K562 (cell line): Measurements from ENCODE around the gene GSK3B. TPM values are rescaled to one million over a fixed set of nuclear protein-coding genes. Genes with fewer than 3 reads are reported as not detected.
A peak's percentile ranks its signal among the peaks of the same experiment; 100 is the strongest.

Source experiments
- ARID3A ChIP-seq: IDR thresholded peaks from 2 replicates; pipeline ENCODE4 v1.6.1; 2012; ENCODE audit warnings: low read depth, low read length, improper control_type of control experiment, borderline replicate concordance
- CBX2 ChIP-seq: fragments of 200-600 bp; sonication (generic); IDR thresholded peaks from one replicate; pipeline ENCODE4 v1.6.1; 2012; ENCODE audit warnings: mild to moderate bottlenecking, low read length, inconsistent platforms; ENCODE audit not compliant: insufficient read depth, poor library complexity, severe bottlenecking
- CEBPG ChIP-seq, 3 experiments: fragments of 200-800 bp in 1 of 3; sonication (Bioruptor generic) in 1 of 3; sonication (generic) in 1 of 3; formaldehyde crosslinking in 1 of 3; IDR thresholded peaks in 2 of 3; conservative IDR thresholded peaks in 1 of 3; 2 replicates each; pipeline versions ENCODE4 v1.6.1 to v1.8.0; 2016 to 2022; ENCODE audit warnings: missing compliant biosample characterization in 2 of 3, missing genetic modification characterization in 2 of 3, mild to moderate bottlenecking in 1 of 3, missing genetic modification reagents in 1 of 3
- MAFK ChIP-seq: IDR thresholded peaks from 2 replicates; pipeline ENCODE4 v1.6.1; 2011; ENCODE audit warnings: low read length, improper control_type of control experiment
- NCOA1 ChIP-seq: fragments of 450-650 bp; IDR thresholded peaks from 2 replicates; pipeline ENCODE4 v1.6.1; 2016; ENCODE audit warnings: low read depth
- PHB2 ChIP-seq: fragments of 450-650 bp; IDR thresholded peaks from 2 replicates; pipeline ENCODE4 v1.6.1; 2017; ENCODE audit warnings: low read depth
- POLR2A ChIP-seq: fragments of 450-650 bp; conservative IDR thresholded peaks from 2 replicates; pipeline ENCODE4 v1.6.1; 2016
- PPARD ChIP-seq: fragments of 250-450 bp; sonication (Bioruptor Pico); IDR thresholded peaks from 2 replicates; pipeline ENCODE4 v1.8.0; 2022; ENCODE audit warnings: inconsistent platforms, mild to moderate bottlenecking, moderate library complexity
- SPI1 ChIP-seq: IDR thresholded peaks from 2 replicates; pipeline ENCODE4 v1.6.1; 2011; ENCODE audit warnings: low read depth, low read length, control low read depth, borderline replicate concordance
- XRCC3 ChIP-seq: fragments of 450-650 bp; IDR thresholded peaks from 2 replicates; pipeline ENCODE4 v1.6.1; 2017; ENCODE audit warnings: mild to moderate bottlenecking, moderate library complexity
- XRCC5 ChIP-seq: fragments of 200-400 bp; formaldehyde crosslinking; IDR thresholded peaks from 2 replicates; pipeline ENCODE4 v1.6.1; 2017; ENCODE audit warnings: low read depth, mild to moderate bottlenecking, low read length
- ZBTB17 ChIP-seq: fragments of 450-650 bp; formaldehyde crosslinking; IDR thresholded peaks from 2 replicates; pipeline ENCODE4 v1.4.0; 2020; ENCODE audit warnings: mild to moderate bottlenecking
- ZBTB5 ChIP-seq: fragments of 450-650 bp; IDR thresholded peaks from 2 replicates; pipeline ENCODE4 v1.6.1; 2017; ENCODE audit warnings: antibody characterized with exemption
- ZMIZ1 ChIP-seq, 2 experiments: fragments of 150-350 bp in 1 of 2; IDR thresholded peaks; 2 replicates each; pipeline ENCODE4 v1.6.1; 2012 to 2016; ENCODE audit warnings: low read depth in 2 of 2, low read length in 2 of 2, mild to moderate bottlenecking in 1 of 2, moderate library complexity in 1 of 2
- ZNF175 ChIP-seq: fragments of 200-800 bp; sonication (Bioruptor generic); IDR thresholded peaks from 2 replicates; pipeline ENCODE4 v1.6.1; 2016; ENCODE audit warnings: low read depth, mild to moderate bottlenecking, missing genetic modification characterization, missing compliant biosample characterization
- ZNF668 ChIP-seq: fragments of 250-450 bp; sonication (Bioruptor Pico); IDR thresholded peaks from 2 replicates; pipeline ENCODE4 v1.8.0; 2022; ENCODE audit warnings: mild to moderate bottlenecking, inconsistent platforms
- polyA plus RNA-seq, 8 experiments: library from polyadenylated mRNA; depleted of rRNA in 4 of 8; stranded (reverse) in 5 of 8; unstranded in 3 of 8; fragments of >200 nt; fragmentation: Nextera tagmentation in 2 of 8; fragmentation: Illumina TruSeq in 1 of 8; extraction: Ambion mirVana in 2 of 8; extraction: Trizol in 1 of 8; gene quantifications; 2 replicates each; pipeline versions ENCODE4 v1.2.1 to v1.2.3, GENCODE V29; 2011 to 2014; ENCODE audit warnings: inconsistent platforms in 1 of 8, missing spikeins in 1 of 8
- total RNA-seq, 7 experiments: library from RNA; depleted of rRNA in 6 of 7; stranded (reverse); fragments of >200 nt in 6 of 7; fragmentation: Illumina TruSeq in 2 of 7; extraction: Trizol in 2 of 7; gene quantifications; 2 replicates each; pipeline versions ENCODE4 v1.2.1 to v1.2.3, GENCODE V29; 2011 to 2021; ENCODE audit warnings: low replicate concordance in 1 of 7
- TF ChIP-seq, protein P1 (sequence below): fragments of 250-450 bp; sonication (Bioruptor Pico); IDR thresholded peaks from 2 replicates; pipeline ENCODE4 v1.4.0; 2020; ENCODE audit warnings: mild to moderate bottlenecking, moderate library complexity
- TF ChIP-seq, protein P2 (sequence below): sonication (generic); formaldehyde crosslinking; IDR thresholded peaks from 2 replicates; pipeline ENCODE4 v1.9.0; 2022; ENCODE audit warnings: mild to moderate bottlenecking, missing genetic modification reagents

The GSK3B gene
- total and polyA plus RNA-seq, 9 of the 15 experiments (the other 6 are each of a cell fraction or from before 2014, with no cell fraction given), result 4.7 to 25.0 (median 18.7) TPM

DNA sequence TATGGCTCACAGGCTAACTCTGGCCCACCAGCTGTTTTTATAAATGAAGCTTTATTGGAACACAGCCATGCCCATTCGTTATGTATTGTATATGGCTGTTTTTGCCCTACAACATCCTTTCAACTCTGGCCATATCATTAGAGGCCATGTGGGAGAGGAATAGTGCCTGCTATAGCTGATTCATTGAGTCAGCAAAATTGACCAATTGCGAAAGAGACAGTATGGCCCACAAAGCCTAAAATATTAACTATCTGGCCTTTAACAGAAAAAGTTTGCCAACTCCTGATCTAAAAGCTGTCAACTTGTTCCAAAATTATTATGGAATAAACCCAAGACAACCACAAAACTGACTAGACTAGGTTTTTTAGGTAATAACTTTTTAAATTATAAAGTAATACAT, 311.0 kb downstream of the GSK3B start (continued):
- TF ChIP-seq ARID3A (no peak), CBX2 (no peak), XRCC3 (no peak), ZBTB5 (no peak), POLR2A (no peak), ZMIZ1 (IDR thresholded peaks at IDR 0.05; ENCODE audit: low read depth in 2 of 2, low read length in 2 of 2) (no peak), ZBTB17 (no peak), PPARD (no peak), XRCC5 (no peak), PHB2 (no peak), SPI1 (no peak), ZNF668 (CRISPR knock-in tag) (no peak), ZNF175 (CRISPR knock-in tag) (no peak), CEBPG (CRISPR knock-in tag; IDR thresholded peaks at IDR 0.05) (no peak), CEBPG (tag; conservative IDR thresholded peaks at IDR 0.05 in 1 of 2, IDR thresholded peaks at IDR 0.05 in 1 of 2) (peak in 1 of 2 experiments; percentile 49; a peak in 1 of 4 replicates), MAFK (peak; percentile 80), NCOA1 (no peak)
- TF ChIP-seq, protein P1, sequence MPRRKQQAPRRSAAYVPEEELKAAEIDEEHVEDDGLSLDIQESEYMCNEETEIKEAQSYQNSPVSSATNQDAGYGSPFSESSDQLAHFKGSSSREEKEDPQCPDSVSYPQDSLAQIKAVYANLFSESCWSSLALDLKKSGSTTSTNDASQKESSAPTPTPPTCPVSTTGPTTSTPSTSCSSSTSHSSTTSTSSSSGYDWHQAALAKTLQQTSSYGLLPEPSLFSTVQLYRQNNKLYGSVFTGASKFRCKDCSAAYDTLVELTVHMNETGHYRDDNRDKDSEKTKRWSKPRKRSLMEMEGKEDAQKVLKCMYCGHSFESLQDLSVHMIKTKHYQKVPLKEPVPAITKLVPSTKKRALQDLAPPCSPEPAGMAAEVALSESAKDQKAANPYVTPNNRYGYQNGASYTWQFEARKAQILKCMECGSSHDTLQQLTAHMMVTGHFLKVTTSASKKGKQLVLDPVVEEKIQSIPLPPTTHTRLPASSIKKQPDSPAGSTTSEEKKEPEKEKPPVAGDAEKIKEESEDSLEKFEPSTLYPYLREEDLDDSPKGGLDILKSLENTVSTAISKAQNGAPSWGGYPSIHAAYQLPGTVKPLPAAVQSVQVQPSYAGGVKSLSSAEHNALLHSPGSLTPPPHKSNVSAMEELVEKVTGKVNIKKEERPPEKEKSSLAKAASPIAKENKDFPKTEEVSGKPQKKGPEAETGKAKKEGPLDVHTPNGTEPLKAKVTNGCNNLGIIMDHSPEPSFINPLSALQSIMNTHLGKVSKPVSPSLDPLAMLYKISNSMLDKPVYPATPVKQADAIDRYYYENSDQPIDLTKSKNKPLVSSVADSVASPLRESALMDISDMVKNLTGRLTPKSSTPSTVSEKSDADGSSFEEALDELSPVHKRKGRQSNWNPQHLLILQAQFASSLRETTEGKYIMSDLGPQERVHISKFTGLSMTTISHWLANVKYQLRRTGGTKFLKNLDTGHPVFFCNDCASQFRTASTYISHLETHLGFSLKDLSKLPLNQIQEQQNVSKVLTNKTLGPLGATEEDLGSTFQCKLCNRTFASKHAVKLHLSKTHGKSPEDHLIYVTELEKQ, result no peak
- TF ChIP-seq, protein P2, sequence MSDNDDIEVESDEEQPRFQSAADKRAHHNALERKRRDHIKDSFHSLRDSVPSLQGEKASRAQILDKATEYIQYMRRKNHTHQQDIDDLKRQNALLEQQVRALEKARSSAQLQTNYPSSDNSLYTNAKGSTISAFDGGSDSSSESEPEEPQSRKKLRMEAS, result no peak
